ENCODE measurements around the gene RBM4B.

- peak; percentile 100 for TF ChIP-seq CTCF (IDR thresholded peaks at IDR 0.05)
- TF ChIP-seq POLR2AphosphoS5 (IDR thresholded peaks at IDR 0.05; ENCODE audit: low read depth, low read length): no peak; the same call in 1 of the 2 replicates
Measured at GRCh38 chr11:66694732-66695207, 17.1 kb upstream of the RBM4B start.
